ENCODE results near the gene ILF2. TPM values are rescaled to one million over a fixed set of nuclear protein-coding genes. Genes with fewer than 3 reads are reported as not detected.

The ILF2 gene
- total and polyA plus RNA-seq, 2 experiments from 2014 or later, result 173 to 178 TPM

DNA sequence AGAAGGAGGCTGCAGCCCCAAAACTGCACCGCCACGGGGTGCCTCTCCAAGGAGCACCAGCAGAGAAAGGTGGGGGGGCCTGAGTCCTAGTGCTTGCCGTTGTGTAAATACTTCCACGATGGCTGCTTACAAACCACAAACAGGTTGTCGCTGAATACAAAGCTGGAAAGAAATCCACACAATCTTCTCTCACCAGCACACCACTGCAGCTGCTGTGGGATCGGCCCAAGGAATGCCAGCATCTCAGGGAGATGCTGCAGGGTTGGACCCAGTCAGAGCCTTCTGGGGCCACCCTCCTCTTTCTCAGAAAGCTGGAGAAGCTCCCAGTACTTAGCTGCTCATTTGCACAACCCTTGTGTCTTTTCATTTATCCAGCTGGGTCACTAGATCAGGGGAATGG is 51.6 kb downstream of the ILF2 start:
- H3K9me3 ChIP-seq (ENCODE audit: low read depth), result no peaks in the 10 kb centered on the region
- H4K20me1 ChIP-seq (ENCODE audit: insufficient read depth, poor library complexity, severe bottlenecking), result no peaks in the 10 kb centered on the region
- H3K9me2 ChIP-seq (replicated peaks; ENCODE audit: insufficient read depth), result no peaks in the 10 kb centered on the region
- no peak for TF ChIP-seq EZH2phosphoT487 (IDR thresholded peaks at IDR 0.05; ENCODE audit: low read depth, severe bottlenecking, unreplicated experiment)
- TF ChIP-seq EZH2 (IDR thresholded peaks at IDR 0.05; ENCODE audit: borderline replicate concordance), result no peak
- TF ChIP-seq, protein P1, sequence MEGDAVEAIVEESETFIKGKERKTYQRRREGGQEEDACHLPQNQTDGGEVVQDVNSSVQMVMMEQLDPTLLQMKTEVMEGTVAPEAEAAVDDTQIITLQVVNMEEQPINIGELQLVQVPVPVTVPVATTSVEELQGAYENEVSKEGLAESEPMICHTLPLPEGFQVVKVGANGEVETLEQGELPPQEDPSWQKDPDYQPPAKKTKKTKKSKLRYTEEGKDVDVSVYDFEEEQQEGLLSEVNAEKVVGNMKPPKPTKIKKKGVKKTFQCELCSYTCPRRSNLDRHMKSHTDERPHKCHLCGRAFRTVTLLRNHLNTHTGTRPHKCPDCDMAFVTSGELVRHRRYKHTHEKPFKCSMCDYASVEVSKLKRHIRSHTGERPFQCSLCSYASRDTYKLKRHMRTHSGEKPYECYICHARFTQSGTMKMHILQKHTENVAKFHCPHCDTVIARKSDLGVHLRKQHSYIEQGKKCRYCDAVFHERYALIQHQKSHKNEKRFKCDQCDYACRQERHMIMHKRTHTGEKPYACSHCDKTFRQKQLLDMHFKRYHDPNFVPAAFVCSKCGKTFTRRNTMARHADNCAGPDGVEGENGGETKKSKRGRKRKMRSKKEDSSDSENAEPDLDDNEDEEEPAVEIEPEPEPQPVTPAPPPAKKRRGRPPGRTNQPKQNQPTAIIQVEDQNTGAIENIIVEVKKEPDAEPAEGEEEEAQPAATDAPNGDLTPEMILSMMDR (IDR thresholded peaks at IDR 0.05; ENCODE audit: poor library complexity), result no peak
- WGBS (ENCODE audit: low lambda C conversion rate, missing lambda C conversion rate), result 92% methylated on average over 6 of the region's 6 CpGs
- no peak overlapping the region for H3K4me3 ChIP-seq
- H2AFZ ChIP-seq, result no peak overlapping the region
- H3K79me2 ChIP-seq, result peaks cover under 1% of the 10 kb centered on the region
- H3K4me1 ChIP-seq (ENCODE audit: insufficient read depth), result peaks cover 20% of the 10 kb centered on the region
- no peak for DNase-seq (ENCODE audit: low spot score)
- H3K27ac ChIP-seq, result no peak overlapping the region
- H3K4me2 ChIP-seq, result no peak overlapping the region
- H3K36me3 ChIP-seq (replicated peaks; ENCODE audit: insufficient read depth, low read depth), result no peaks in the 10 kb centered on the region
- no peaks in the 10 kb centered on the region for H3K27me3 ChIP-seq

DNA sequence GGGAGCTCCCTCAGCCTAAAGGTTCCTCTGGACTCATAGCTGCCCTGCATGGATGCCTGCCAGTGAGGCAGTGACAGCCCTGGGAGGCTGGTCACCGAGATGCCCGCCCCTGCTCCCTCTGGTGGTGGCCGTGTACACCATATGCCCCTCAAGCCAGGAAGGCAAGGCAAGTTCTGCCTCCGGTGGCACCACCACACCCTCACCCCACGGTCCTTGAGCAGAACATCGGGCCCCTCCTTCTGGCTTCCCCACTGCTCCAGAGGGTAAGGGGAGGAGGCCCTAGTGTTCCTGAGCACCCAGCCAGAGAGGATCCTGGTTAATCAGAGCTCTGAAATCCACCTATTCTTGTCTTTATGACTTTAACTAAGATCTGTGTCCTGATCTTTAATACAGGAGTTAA is 53.1 kb downstream of the ILF2 start:
- Histone ChIP-seq H2AFZ (no peak overlapping the region), H3K27me3 (no peaks in the 10 kb centered on the region), H3K36me3 (replicated peaks; ENCODE audit: insufficient read depth, low read depth) (no peaks in the 10 kb centered on the region), H4K20me1 (ENCODE audit: insufficient read depth, poor library complexity, severe bottlenecking) (no peaks in the 10 kb centered on the region), H3K4me2 (no peak overlapping the region), H3K4me3 (no peak overlapping the region), H3K4me1 (ENCODE audit: insufficient read depth) (peaks cover 34% of the 10 kb centered on the region), H3K27ac (peak overlapping the region; percentile 87), H3K9me3 (ENCODE audit: low read depth) (no peaks in the 10 kb centered on the region), H3K79me2 (peaks cover 10% of the 10 kb centered on the region), H3K9me2 (replicated peaks; ENCODE audit: insufficient read depth) (no peaks in the 10 kb centered on the region)
- TF ChIP-seq, protein P1 (IDR thresholded peaks at IDR 0.05; ENCODE audit: poor library complexity), result peak; percentile 53
- TF ChIP-seq EZH2 (IDR thresholded peaks at IDR 0.05; ENCODE audit: borderline replicate concordance), result no peak
- WGBS (ENCODE audit: low lambda C conversion rate, missing lambda C conversion rate), result 71% methylated on average over 6 of the region's 6 CpGs
- DNase-seq (ENCODE audit: low spot score), result peak; percentile 69

GRCh38 chr1:153616917-153617311 is 53.9 kb downstream of the ILF2 start:
- no peak for DNase-seq (ENCODE audit: low spot score)
- TF ChIP-seq EZH2 (IDR thresholded peaks at IDR 0.05; ENCODE audit: borderline replicate concordance), result no peak
- TF ChIP-seq EZH2phosphoT487 (IDR thresholded peaks at IDR 0.05; ENCODE audit: low read depth, severe bottlenecking, unreplicated experiment), result no peak
- TF ChIP-seq, protein P1 (IDR thresholded peaks at IDR 0.05; ENCODE audit: poor library complexity), result no peak
- 89% methylated on average over 5 of the region's 5 CpGs for WGBS (ENCODE audit: low lambda C conversion rate, missing lambda C conversion rate)
- H3K27ac ChIP-seq, result peak overlapping the region; percentile 87
- H2AFZ ChIP-seq, result peak overlapping the region; percentile 21
- H3K79me2 ChIP-seq, result peaks cover 15% of the 10 kb centered on the region
- no peaks in the 10 kb centered on the region for H3K9me2 ChIP-seq (replicated peaks; ENCODE audit: insufficient read depth)
- H3K36me3 ChIP-seq (replicated peaks; ENCODE audit: insufficient read depth, low read depth), result no peaks in the 10 kb centered on the region
- no peak overlapping the region for H3K4me3 ChIP-seq
- no peaks in the 10 kb centered on the region for H3K9me3 ChIP-seq (ENCODE audit: low read depth)
- no peaks in the 10 kb centered on the region for H3K27me3 ChIP-seq
- peaks cover 34% of the 10 kb centered on the region for H3K4me1 ChIP-seq (ENCODE audit: insufficient read depth)
- H3K4me2 ChIP-seq, result no peak overlapping the region
- no peaks in the 10 kb centered on the region for H4K20me1 ChIP-seq (ENCODE audit: insufficient read depth, poor library complexity, severe bottlenecking)

Measured in hepatocyte (in vitro differentiated cells).